CD14-positive monocyte (primary cell): ENCODE data around the gene MACROD2. TPM values are rescaled to one million over a fixed set of nuclear protein-coding genes. Genes with fewer than 3 reads are reported as not detected.

Source experiments
- DNase-seq, 3 donors: peaks; one replicate each; pipeline ENCODE4 v3.0.0-alpha.2; 2011 to 2022
- H2AFZ ChIP-seq: 2 replicates; pipeline ENCODE4 v1.6.0; 2012; ENCODE audit warnings: mild to moderate bottlenecking, low read depth, low read length, inconsistent platforms; ENCODE audit not compliant: insufficient read depth, poor library complexity, severe bottlenecking
- H3K27ac ChIP-seq, 2 donors: 1 replicate in 1 of 2; 2 replicates in 1 of 2; pipeline ENCODE4 v1.5.1; 2012 to 2013; ENCODE audit warnings: low read length in 2 of 2, control low read depth in 1 of 2, inconsistent platforms in 1 of 2, low read depth in 1 of 2, mild to moderate bottlenecking in 1 of 2
- H3K27me3 ChIP-seq, 2 donors: one replicate each; pipeline versions ENCODE4 v1.6.0 to v1.6.1; 2011 to 2013; ENCODE audit warnings: low read length in 2 of 2; ENCODE audit not compliant: control insufficient read depth in 2 of 2, insufficient read depth in 2 of 2
- H3K36me3 ChIP-seq, 2 donors: replicated peaks in 1 of 2; 1 replicate in 1 of 2; 2 replicates in 1 of 2; pipeline versions ENCODE4 v1.5.1 to v1.6.1; 2012 to 2013; ENCODE audit warnings: low read length in 2 of 2, control low read depth in 1 of 2, inconsistent platforms in 1 of 2, mild to moderate bottlenecking in 1 of 2; ENCODE audit not compliant: insufficient read depth in 2 of 2, control insufficient read depth in 1 of 2
- H3K4me1 ChIP-seq, 2 donors: 1 replicate in 1 of 2; 2 replicates in 1 of 2; pipeline versions ENCODE4 v1.5.1 to v1.6.1; 2012 to 2013; ENCODE audit warnings: low read length in 2 of 2, control low read depth in 1 of 2, inconsistent platforms in 1 of 2, mild to moderate bottlenecking in 1 of 2, moderate library complexity in 1 of 2; ENCODE audit not compliant: insufficient read depth in 2 of 2, control insufficient read depth in 1 of 2
- H3K4me2 ChIP-seq: replicated peaks from 2 replicates; pipeline ENCODE3; 2012; ENCODE audit warnings: low read length, moderate library complexity, mild to moderate bottlenecking; ENCODE audit not compliant: poor library complexity, severe bottlenecking; ENCODE audit errors: extremely low read depth
- H3K4me3 ChIP-seq, 3 experiments: fragments of 200-600 bp in 1 of 3; sonication (generic) in 1 of 3; replicated peaks in 1 of 3; 1 replicate in 2 of 3; 2 replicates in 1 of 3; pipeline ENCODE4 v1.5.1; 2011 to 2013; ENCODE audit warnings: low read length in 3 of 3, mild to moderate bottlenecking in 3 of 3, control low read depth in 2 of 3, low read depth in 2 of 3, inconsistent platforms in 1 of 3, moderate library complexity in 1 of 3
- H3K79me2 ChIP-seq: 2 replicates; pipeline ENCODE4 v1.6.0; 2012; ENCODE audit warnings: mild to moderate bottlenecking, control low read depth, inconsistent platforms, low read length, moderate library complexity; ENCODE audit not compliant: insufficient read depth
- H3K9ac ChIP-seq: 2 replicates; pipeline ENCODE4 v1.6.0; 2017; ENCODE audit warnings: low read length, mild to moderate bottlenecking; ENCODE audit not compliant: insufficient read depth, poor library complexity, severe bottlenecking
- H3K9me3 ChIP-seq, 2 donors: replicated peaks in 1 of 2; 1 replicate in 1 of 2; 2 replicates in 1 of 2; pipeline versions ENCODE4 v1.5.1 to v1.6.1; 2012 to 2013; ENCODE audit warnings: low read length in 2 of 2, control low read depth in 1 of 2; ENCODE audit not compliant: control insufficient read depth in 1 of 2, insufficient read depth in 1 of 2
- H4K20me1 ChIP-seq: 2 replicates; pipeline ENCODE4 v1.6.0; 2012; ENCODE audit warnings: mild to moderate bottlenecking, low read length, control low read depth, moderate library complexity; ENCODE audit not compliant: insufficient read depth
- H3K27ac Mint-ChIP-seq, 7 donors: one replicate each; pipeline ENCODE4 v1.8.0; 2020; ENCODE audit warnings: mild to moderate bottlenecking in 7 of 7, mixed read lengths in 7 of 7, moderate library complexity in 6 of 7, inconsistent platforms in 2 of 7
- H3K27me3 Mint-ChIP-seq, 3 donors: one replicate each; pipeline ENCODE4 v1.8.0; 2021 to 2022; ENCODE audit warnings: low read depth in 3 of 3, mild to moderate bottlenecking in 3 of 3, mixed read lengths in 3 of 3, moderate library complexity in 3 of 3, inconsistent platforms in 1 of 3
- H3K36me3 Mint-ChIP-seq, 2 donors: one replicate each; pipeline ENCODE4 v1.8.0; 2020; ENCODE audit warnings: mixed read lengths in 2 of 2, inconsistent platforms in 1 of 2, mild to moderate bottlenecking in 1 of 2
- H3K4me1 Mint-ChIP-seq: one replicate; pipeline ENCODE4 v1.8.0; 2020; ENCODE audit warnings: mild to moderate bottlenecking, mixed read lengths
- H3K4me3 Mint-ChIP-seq, 2 donors: one replicate each; pipeline ENCODE4 v1.8.0; 2020; ENCODE audit warnings: mild to moderate bottlenecking in 2 of 2, mixed read lengths in 2 of 2, moderate library complexity in 1 of 2
- H3K9me3 Mint-ChIP-seq, 7 donors: one replicate each; pipeline ENCODE4 v1.8.0; 2020 to 2022; ENCODE audit warnings: mixed read lengths in 7 of 7, mild to moderate bottlenecking in 6 of 7, moderate library complexity in 6 of 7, inconsistent platforms in 2 of 7
- CTCF ChIP-seq: fragments of 200-600 bp; IDR thresholded peaks from one replicate; pipeline ENCODE4 v1.8.0; 2022; ENCODE audit warnings: antibody characterized with exemption, mild to moderate bottlenecking
- WGBS: methylation state at CpG from one replicate; pipeline ENCODE4 v1.1.5; 2013; ENCODE audit warnings: missing lambda C conversion rate; ENCODE audit not compliant: insufficient coverage; 5-methylcytosine and 5-hydroxymethylcytosine counted together
- intact Hi-C, 2 donors: fragments of 100-400 bp; cut with micrococcal nuclease; formaldehyde crosslinking; loops; one replicate each; pipeline versions ENCODE4 v1.15.0 to v1.15.1; 2023
- polyA plus RNA-seq, 3 donors: library from polyadenylated mRNA; depleted of rRNA in 1 of 3; unstranded in 2 of 3; stranded (reverse) in 1 of 3; fragments of 300-500 nt in 2 of 3; fragments of >200 nt in 1 of 3; fragmentation: Illumina TruSeq in 2 of 3; gene quantifications; 1 replicate in 2 of 3; 2 replicates in 1 of 3; pipeline ENCODE4 v1.2.3, GENCODE V29; 2012 to 2021

The MACROD2 gene
- polyA plus RNA-seq, 3 donors, result 0.23 TPM; not detected in 2

DNA sequence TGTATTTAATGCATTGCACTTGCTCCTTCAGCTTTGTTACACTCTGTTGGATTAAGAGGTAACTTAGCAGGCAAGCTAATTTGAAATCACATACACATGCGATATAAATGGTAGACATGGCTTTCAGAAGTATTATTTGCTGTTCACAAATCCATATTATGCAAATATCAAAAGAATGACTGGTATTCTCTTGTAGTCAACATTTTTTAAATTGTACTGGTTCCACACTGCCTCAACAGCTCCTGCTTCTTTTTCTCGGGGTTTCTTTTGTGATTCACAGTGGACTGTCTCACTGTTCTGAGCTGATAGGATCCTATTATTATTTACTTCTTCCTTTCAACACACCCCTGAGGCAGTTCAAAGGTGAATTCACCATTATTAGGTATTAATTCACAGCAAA is 1650.5 kb downstream of the MACROD2 start:
- H3K4me3 Mint-ChIP-seq, result no peak overlapping the region
- intact Hi-C loops, result no loop called here
- Histone ChIP-seq H4K20me1 (no peaks in the 10 kb centered on the region), H3K4me2 (no peak overlapping the region), H3K79me2 (no peaks in the 10 kb centered on the region), H3K9me3 (no peaks in the 10 kb centered on the region), H3K4me1 (no peaks in the 10 kb centered on the region), H3K9ac (no peak overlapping the region), H3K27me3 (no peaks in the 10 kb centered on the region), H2AFZ (no peak overlapping the region), H3K36me3 (no peaks in the 10 kb centered on the region), H3K27ac (no peak overlapping the region), H3K4me3 (no peak overlapping the region)
- no peaks in the 10 kb centered on the region for H3K36me3 Mint-ChIP-seq
- no peak for TF ChIP-seq CTCF
- H3K27me3 Mint-ChIP-seq, result no peaks in the 10 kb centered on the region
- peaks cover 0 to 6% (median 2%) of the 10 kb centered on the region in 7 donors for H3K9me3 Mint-ChIP-seq
- WGBS, result no CpG with 5 or more reads among the region's 2 CpGs
- DNase-seq, result no peak
- no peak overlapping the region for H3K27ac Mint-ChIP-seq
- H3K4me1 Mint-ChIP-seq, result no peaks in the 10 kb centered on the region

- Histone ChIP-seq H3K4me1 (no peaks in the 10 kb centered on the region), H3K27ac (no peak overlapping the region), H3K9me3 (no peaks in the 10 kb centered on the region), H3K9ac (no peak overlapping the region), H4K20me1 (no peaks in the 10 kb centered on the region), H3K79me2 (no peaks in the 10 kb centered on the region), H3K36me3 (no peaks in the 10 kb centered on the region), H3K4me2 (no peak overlapping the region), H3K4me3 (no peak overlapping the region), H3K27me3 (no peaks in the 10 kb centered on the region), H2AFZ (no peak overlapping the region)
- Mint-ChIP-seq H3K27me3 (peaks cover 0 to 4% (median 0%) of the 10 kb centered on the region in 3 donors), H3K36me3 (no peaks in the 10 kb centered on the region), H3K4me3 (no peak overlapping the region), H3K9me3 (peaks cover 0 to 2% (median 0%) of the 10 kb centered on the region in 7 donors), H3K4me1 (no peaks in the 10 kb centered on the region), H3K27ac (peak overlapping the region in 1 of 7 donors; percentile 33)
- intact Hi-C loops, result no loop called here
- WGBS, result 96% methylated on average over 4 of the region's 8 CpGs
- no peak for TF ChIP-seq CTCF
- DNase-seq, result no peak
These were observed 1658.3 kb downstream of the MACROD2 start for GRCh38 chr20:15653396-15654207.
